Measurements from ENCODE around the gene RINL. TPM values are rescaled to one million over a fixed set of nuclear protein-coding genes. Genes with fewer than 3 reads are reported as not detected.

RINL gene
- total RNA-seq, 2 donors from 2014 or later: 4.7 to 5.5 TPM

DNA sequence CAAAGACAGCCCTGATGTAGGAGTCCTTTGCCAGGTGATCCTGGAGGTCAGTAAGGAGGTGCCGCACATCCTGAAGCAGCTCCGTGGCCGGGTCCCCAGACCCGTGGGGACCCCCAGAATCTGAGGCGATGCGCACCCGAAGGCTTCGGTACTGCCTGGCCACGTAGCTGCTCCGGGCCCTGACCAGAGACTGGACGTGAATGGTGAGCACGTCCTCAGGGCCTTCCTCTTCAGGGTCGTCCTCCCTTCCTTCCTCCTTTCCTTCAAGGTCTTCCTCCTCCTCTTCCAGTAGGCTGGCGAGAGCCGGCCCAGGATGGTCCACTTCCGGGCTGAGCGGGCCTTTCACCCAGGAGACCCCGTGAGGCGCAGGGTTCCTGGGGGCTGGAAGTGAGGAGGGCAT, 7.5 kb downstream of the RINL start:
- H3K4me3 ChIP-seq: no peak overlapping the region

DNA sequence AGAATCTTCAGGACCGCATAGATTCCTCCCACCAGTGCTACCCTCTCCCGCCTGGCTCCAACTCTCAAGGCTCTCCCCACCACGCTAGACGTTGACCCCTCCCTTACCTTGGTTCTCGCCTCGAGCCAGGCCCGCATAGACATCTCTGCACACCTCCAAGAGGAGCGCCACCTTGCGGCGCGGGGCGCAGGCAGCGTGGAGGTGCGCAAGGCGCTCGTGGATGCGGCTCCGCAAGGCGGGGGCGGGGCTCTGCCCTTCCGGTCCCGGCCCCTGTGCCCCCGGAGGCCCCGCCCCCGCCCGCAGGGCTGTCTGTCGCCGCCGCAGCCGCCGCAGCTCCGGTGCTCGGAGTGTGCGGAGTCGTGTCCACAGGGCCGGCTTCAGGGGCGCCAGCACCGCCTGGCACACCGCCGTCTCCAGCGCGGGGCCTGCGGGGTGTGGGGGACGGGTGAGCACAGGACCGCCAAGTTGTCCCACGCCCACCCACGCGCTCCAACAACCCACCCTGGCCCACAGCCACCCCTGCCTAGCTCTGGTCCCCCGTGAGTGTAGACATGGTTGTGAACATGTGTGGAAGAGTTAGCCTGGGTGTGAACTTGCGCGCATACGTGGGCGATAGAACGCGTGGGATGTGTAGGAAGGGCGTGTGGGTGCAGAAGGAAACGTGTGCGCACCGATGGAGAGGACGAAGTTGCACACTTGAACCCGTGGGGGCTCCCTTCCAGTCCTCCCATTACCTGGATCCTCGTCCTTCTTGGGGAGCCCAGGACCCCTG, 8.1 kb downstream of the RINL start:
- H3K36me3 ChIP-seq: no peaks in the 10 kb centered on the region
- H3K9me3 ChIP-seq: no peaks in the 10 kb centered on the region
- DNase-seq (ENCODE audit: low spot score) (no peak), ATAC-seq (ENCODE audit: insufficient number of reproducible peaks, low FRiP score, low read depth) (peak; percentile 77)
- TF ChIP-seq, protein P1, sequence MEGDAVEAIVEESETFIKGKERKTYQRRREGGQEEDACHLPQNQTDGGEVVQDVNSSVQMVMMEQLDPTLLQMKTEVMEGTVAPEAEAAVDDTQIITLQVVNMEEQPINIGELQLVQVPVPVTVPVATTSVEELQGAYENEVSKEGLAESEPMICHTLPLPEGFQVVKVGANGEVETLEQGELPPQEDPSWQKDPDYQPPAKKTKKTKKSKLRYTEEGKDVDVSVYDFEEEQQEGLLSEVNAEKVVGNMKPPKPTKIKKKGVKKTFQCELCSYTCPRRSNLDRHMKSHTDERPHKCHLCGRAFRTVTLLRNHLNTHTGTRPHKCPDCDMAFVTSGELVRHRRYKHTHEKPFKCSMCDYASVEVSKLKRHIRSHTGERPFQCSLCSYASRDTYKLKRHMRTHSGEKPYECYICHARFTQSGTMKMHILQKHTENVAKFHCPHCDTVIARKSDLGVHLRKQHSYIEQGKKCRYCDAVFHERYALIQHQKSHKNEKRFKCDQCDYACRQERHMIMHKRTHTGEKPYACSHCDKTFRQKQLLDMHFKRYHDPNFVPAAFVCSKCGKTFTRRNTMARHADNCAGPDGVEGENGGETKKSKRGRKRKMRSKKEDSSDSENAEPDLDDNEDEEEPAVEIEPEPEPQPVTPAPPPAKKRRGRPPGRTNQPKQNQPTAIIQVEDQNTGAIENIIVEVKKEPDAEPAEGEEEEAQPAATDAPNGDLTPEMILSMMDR (IDR thresholded peaks at IDR 0.05): peak; percentile 76
- H3K27me3 ChIP-seq (replicated peaks; ENCODE audit: insufficient read depth): no peaks in the 10 kb centered on the region
- H3K4me1 ChIP-seq (ENCODE audit: control insufficient read depth in 1 of 2, low read depth in 2 of 2): peaks cover 0 to 10% of the 10 kb centered on the region in 2 donors
- H3K4me3 ChIP-seq: peak overlapping the region; percentile 69
- H3K27ac ChIP-seq: no peak overlapping the region

More for the DNA sequence above, 7.5 kb downstream of the RINL start:
- Histone ChIP-seq H3K9me3 (no peaks in the 10 kb centered on the region), H3K27ac (no peak overlapping the region), H3K36me3 (no peaks in the 10 kb centered on the region), H3K4me1 (ENCODE audit: control insufficient read depth in 1 of 2, low read depth in 2 of 2) (peaks cover 0 to 10% of the 10 kb centered on the region in 2 donors), H3K27me3 (replicated peaks; ENCODE audit: insufficient read depth) (no peaks in the 10 kb centered on the region)
- TF ChIP-seq, protein P1 (IDR thresholded peaks at IDR 0.05): no peak
- DNase-seq (ENCODE audit: low spot score) (no peak), ATAC-seq (ENCODE audit: insufficient number of reproducible peaks, low FRiP score, low read depth) (no peak)

DNA sequence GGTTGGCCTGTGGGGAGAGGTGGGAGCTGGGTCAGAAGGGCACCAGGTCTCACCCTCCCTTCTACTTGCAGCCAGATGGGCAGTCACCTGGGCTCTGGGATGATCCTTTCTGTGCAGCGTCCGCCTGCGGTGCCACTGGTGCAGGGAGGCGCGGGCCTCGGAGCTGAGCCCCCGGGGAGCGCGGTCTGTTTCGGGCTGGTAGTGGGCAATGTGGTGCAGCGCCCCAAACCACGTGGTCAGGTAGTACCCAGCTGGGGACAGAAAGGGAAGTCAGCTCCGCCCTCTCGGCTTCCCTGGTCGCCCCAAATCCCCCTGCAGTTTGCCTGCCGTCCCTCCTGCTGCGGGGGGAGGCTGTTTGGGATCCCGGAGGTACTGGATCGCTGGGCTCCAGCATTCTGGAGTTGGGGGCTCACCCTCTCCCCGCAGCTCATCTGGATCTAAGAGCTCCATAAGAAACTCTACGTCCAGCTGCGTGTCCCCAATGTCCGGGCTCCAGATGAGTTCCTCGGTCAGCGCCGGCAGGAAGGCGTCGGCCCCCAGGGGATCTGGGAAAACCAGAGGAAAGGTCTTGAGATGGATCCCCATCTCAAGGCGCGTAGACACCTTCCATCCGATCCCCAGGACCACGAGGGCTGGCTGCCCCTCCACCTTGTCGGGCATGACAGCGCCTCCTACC, 8.8 kb downstream of the RINL start:
- H3K27ac ChIP-seq: no peak overlapping the region
- TF ChIP-seq, protein P1 (IDR thresholded peaks at IDR 0.05): no peak
- H3K4me1 ChIP-seq (ENCODE audit: control insufficient read depth in 1 of 2, low read depth in 2 of 2): peaks cover 0 to 10% of the 10 kb centered on the region in 2 donors
- no peaks in the 10 kb centered on the region for H3K36me3 ChIP-seq
- no peaks in the 10 kb centered on the region for H3K27me3 ChIP-seq (replicated peaks; ENCODE audit: insufficient read depth)
- no peak for DNase-seq (ENCODE audit: low spot score)
- no peaks in the 10 kb centered on the region for H3K9me3 ChIP-seq
- peak overlapping the region; percentile 69 for H3K4me3 ChIP-seq
- no peak for ATAC-seq (ENCODE audit: insufficient number of reproducible peaks, low FRiP score, low read depth)

GRCh38 chr19:38868551-38868950, 9.5 kb downstream of the RINL start:
- TF ChIP-seq, protein P1 (IDR thresholded peaks at IDR 0.05): no peak
- no peak overlapping the region for H3K27ac ChIP-seq
- no peaks in the 10 kb centered on the region for H3K36me3 ChIP-seq
- DNase-seq (ENCODE audit: low spot score) (no peak), ATAC-seq (ENCODE audit: insufficient number of reproducible peaks, low FRiP score, low read depth) (no peak)
- no peaks in the 10 kb centered on the region for H3K9me3 ChIP-seq
- peaks cover 0 to 10% of the 10 kb centered on the region in 2 donors for H3K4me1 ChIP-seq (ENCODE audit: control insufficient read depth in 1 of 2, low read depth in 2 of 2)
- H3K27me3 ChIP-seq (replicated peaks; ENCODE audit: insufficient read depth): no peaks in the 10 kb centered on the region
- H3K4me3 ChIP-seq: no peak overlapping the region

DNA sequence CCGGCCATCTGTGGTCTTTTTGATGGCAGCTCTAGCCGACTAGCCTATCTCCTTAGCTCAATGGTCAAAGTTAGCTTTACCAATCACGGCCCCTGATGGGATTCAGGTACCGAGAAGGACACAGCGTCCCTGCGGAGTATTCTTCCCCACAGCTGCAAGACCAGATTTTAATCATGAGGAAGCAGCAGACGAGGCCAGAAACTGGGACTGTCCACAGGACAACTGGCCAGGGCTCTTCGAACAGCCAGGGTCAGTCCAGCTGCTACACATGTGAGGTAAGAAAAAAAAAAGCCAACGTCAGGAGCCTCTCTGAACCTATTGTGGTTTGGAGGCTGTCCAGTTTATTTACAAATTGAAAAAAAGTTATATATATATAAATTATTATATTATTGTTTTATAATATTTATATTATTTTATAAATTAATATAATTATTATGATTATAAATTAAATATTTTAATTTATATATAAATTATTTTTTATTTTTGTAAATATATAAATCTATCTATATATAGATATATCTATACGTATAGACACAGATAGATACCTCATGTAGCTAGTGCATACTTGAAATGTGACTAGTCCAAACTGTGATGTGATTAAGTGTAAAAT, 10.8 kb downstream of the RINL start:
- Histone ChIP-seq H3K9me3 (no peaks in the 10 kb centered on the region), H3K4me3 (no peak overlapping the region), H3K36me3 (no peaks in the 10 kb centered on the region), H3K27me3 (replicated peaks; ENCODE audit: insufficient read depth) (no peaks in the 10 kb centered on the region), H3K27ac (no peak overlapping the region), H3K4me1 (ENCODE audit: control insufficient read depth in 1 of 2, low read depth in 2 of 2) (peaks cover 0 to 10% of the 10 kb centered on the region in 2 donors)
- DNase-seq (ENCODE audit: low spot score) (no peak), ATAC-seq (ENCODE audit: insufficient number of reproducible peaks, low FRiP score, low read depth) (no peak)
- TF ChIP-seq, protein P1 (IDR thresholded peaks at IDR 0.05): no peak
